ENCODE results near the gene PARP4.
"Not testable (repeated sequence)": the region's sequence is repeated elsewhere in the genome, so short reads cannot be mapped to it uniquely, and the experiment has no call there.

PARP4 gene

DNA sequence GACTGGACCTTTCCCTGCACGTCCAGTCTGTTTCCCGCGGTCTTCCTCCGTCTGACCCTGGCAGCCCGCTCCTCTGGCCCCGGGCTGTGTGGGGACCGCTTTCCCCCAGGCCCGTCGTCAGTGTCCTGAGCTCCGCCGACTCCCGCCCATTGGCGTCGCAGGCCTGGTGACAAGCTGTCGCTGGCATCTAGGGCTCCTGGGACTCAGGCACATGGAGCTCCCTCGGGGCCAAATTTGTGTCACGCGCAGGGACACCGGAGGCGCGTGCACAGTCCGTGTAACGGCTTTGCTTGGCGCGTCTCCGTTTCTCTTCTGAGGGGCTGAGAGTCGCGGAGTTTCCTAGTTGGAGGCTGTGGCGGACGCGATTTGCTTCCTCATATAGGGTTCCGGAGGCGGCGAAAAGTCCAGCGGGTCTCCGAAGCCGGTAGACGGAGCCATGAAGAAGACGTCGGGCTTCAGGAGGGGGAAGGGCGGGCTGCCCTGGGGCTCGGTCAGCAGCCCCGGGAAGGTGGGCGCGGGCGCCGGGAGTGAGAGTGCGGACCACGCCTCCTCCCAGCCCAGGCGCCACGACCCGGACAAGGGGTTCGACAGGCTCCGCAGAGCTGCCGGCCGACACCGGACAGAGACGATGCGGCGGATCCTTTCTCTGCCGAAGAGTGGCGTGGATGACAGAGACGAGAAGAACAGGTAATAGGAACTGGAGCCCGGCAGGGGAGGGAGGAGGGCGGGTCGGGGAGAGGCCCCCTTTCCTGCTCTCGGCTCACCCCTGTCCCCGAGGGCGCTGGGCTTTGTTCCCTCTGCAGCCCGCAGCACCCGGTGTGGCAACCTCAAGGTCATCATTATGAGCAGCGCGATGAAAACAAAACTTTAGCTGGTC is 29.1 kb upstream of the PARP4 start:
- H3K36me3 ChIP-seq (ENCODE audit: control insufficient read depth in 2 of 2, insufficient read depth in 1 of 2, low read length in 2 of 2); POLR2A ChIA-PET; H3K4me1 ChIP-seq (ENCODE audit: control insufficient read depth, insufficient read depth, low read length); H3K9me3 ChIP-seq (ENCODE audit: control insufficient read depth, insufficient read depth, low read depth, low read length); H3K27ac ChIP-seq (ENCODE audit: extremely low read depth, low read depth, low read length): not testable (repeated sequence)
- CTCF ChIA-PET, result interaction anchor here (0.6 to 1.1 kb wide), 2 partner anchors 205 to 353 kb away, joined by 3 read pairs; no protein-coding TSS in a partner anchor
- TF ChIP-seq, protein P1, sequence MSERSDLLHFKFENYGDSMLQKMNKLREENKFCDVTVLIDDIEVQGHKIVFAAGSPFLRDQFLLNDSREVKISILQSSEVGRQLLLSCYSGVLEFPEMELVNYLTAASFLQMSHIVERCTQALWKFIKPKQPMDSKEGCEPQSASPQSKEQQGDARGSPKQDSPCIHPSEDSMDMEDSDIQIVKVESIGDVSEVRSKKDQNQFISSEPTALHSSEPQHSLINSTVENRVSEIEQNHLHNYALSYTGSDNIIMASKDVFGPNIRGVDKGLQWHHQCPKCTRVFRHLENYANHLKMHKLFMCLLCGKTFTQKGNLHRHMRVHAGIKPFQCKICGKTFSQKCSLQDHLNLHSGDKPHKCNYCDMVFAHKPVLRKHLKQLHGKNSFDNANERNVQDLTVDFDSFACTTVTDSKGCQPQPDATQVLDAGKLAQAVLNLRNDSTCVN (tag by site-specific recombination; optimal IDR thresholded peaks at IDR 0.05), result peak; percentile 41
- H3K4me3 ChIP-seq (ENCODE audit: low read depth, low read length), result peak overlapping the region; percentile 25

DNA sequence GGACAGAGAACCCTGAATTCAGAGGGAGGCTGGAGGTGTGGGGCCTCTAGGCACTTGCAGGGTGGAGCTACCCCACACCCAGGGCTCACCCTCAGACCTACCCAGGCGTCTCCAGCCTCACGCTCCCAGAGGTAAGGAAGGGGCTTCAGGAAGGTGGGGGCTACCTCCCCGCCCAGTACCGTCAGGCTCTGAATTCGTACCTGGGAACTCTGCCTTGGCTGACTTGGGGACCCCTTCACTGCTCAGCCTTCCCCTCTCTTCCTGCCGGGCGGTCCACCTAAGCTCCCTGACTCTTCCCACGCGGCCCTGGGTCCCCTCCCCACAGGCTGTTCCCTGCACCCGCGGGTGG is 28.5 kb upstream of the PARP4 start:
- Histone ChIP-seq H3K4me3 (ENCODE audit: low read depth, low read length) (no peak overlapping the region), H3K36me3 (ENCODE audit: control insufficient read depth in 2 of 2, insufficient read depth in 1 of 2, low read length in 2 of 2) (no peaks in the 10 kb centered on the region), H3K9me3 (ENCODE audit: control insufficient read depth, insufficient read depth, low read depth, low read length) (no peaks in the 10 kb centered on the region), H3K27ac (ENCODE audit: extremely low read depth, low read depth, low read length) (no peak overlapping the region), H3K4me1 (ENCODE audit: control insufficient read depth, insufficient read depth, low read length) (no peaks in the 10 kb centered on the region)
- ChIA-PET POLR2A (no interaction called here), CTCF (interaction anchor here (1.1 kb wide), 1 partner anchor 353 kb away, joined by 3 read pairs; no protein-coding TSS in a partner anchor)
- no peak for TF ChIP-seq ZNF48 (tag by site-specific recombination; IDR thresholded peaks at IDR 0.05)
- TF ChIP-seq ZNF747 (tag by site-specific recombination; IDR thresholded peaks at IDR 0.05), result no peak
- TF ChIP-seq, protein P2, sequence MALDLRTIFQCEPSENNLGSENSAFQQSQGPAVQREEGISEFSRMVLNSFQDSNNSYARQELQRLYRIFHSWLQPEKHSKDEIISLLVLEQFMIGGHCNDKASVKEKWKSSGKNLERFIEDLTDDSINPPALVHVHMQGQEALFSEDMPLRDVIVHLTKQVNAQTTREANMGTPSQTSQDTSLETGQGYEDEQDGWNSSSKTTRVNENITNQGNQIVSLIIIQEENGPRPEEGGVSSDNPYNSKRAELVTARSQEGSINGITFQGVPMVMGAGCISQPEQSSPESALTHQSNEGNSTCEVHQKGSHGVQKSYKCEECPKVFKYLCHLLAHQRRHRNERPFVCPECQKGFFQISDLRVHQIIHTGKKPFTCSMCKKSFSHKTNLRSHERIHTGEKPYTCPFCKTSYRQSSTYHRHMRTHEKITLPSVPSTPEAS (tag by site-specific recombination; IDR thresholded peaks at IDR 0.05), result no peak
- no peak for TF ChIP-seq REPIN1 (tag by site-specific recombination; IDR thresholded peaks at IDR 0.05; ENCODE audit: low read depth)
- TF ChIP-seq ZNF184 (tag by site-specific recombination; IDR thresholded peaks at IDR 0.05), result no peak
- TF ChIP-seq ZFHX2 (tag by site-specific recombination; conservative IDR thresholded peaks at IDR 0.05), result no peak
- TF ChIP-seq BCL11B (tag by site-specific recombination; IDR thresholded peaks at IDR 0.05; ENCODE audit: low read depth), result no peak
- no peak for TF ChIP-seq ZNF521 (tag by site-specific recombination; IDR thresholded peaks at IDR 0.05)
- no peak for TF ChIP-seq ZNF596 (tag by site-specific recombination; IDR thresholded peaks at IDR 0.05)
- TF ChIP-seq, protein P3, sequence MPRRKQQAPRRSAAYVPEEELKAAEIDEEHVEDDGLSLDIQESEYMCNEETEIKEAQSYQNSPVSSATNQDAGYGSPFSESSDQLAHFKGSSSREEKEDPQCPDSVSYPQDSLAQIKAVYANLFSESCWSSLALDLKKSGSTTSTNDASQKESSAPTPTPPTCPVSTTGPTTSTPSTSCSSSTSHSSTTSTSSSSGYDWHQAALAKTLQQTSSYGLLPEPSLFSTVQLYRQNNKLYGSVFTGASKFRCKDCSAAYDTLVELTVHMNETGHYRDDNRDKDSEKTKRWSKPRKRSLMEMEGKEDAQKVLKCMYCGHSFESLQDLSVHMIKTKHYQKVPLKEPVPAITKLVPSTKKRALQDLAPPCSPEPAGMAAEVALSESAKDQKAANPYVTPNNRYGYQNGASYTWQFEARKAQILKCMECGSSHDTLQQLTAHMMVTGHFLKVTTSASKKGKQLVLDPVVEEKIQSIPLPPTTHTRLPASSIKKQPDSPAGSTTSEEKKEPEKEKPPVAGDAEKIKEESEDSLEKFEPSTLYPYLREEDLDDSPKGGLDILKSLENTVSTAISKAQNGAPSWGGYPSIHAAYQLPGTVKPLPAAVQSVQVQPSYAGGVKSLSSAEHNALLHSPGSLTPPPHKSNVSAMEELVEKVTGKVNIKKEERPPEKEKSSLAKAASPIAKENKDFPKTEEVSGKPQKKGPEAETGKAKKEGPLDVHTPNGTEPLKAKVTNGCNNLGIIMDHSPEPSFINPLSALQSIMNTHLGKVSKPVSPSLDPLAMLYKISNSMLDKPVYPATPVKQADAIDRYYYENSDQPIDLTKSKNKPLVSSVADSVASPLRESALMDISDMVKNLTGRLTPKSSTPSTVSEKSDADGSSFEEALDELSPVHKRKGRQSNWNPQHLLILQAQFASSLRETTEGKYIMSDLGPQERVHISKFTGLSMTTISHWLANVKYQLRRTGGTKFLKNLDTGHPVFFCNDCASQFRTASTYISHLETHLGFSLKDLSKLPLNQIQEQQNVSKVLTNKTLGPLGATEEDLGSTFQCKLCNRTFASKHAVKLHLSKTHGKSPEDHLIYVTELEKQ (tag by site-specific recombination; IDR thresholded peaks at IDR 0.05; ENCODE audit: borderline replicate concordance), result no peak
- TF ChIP-seq, protein P4, sequence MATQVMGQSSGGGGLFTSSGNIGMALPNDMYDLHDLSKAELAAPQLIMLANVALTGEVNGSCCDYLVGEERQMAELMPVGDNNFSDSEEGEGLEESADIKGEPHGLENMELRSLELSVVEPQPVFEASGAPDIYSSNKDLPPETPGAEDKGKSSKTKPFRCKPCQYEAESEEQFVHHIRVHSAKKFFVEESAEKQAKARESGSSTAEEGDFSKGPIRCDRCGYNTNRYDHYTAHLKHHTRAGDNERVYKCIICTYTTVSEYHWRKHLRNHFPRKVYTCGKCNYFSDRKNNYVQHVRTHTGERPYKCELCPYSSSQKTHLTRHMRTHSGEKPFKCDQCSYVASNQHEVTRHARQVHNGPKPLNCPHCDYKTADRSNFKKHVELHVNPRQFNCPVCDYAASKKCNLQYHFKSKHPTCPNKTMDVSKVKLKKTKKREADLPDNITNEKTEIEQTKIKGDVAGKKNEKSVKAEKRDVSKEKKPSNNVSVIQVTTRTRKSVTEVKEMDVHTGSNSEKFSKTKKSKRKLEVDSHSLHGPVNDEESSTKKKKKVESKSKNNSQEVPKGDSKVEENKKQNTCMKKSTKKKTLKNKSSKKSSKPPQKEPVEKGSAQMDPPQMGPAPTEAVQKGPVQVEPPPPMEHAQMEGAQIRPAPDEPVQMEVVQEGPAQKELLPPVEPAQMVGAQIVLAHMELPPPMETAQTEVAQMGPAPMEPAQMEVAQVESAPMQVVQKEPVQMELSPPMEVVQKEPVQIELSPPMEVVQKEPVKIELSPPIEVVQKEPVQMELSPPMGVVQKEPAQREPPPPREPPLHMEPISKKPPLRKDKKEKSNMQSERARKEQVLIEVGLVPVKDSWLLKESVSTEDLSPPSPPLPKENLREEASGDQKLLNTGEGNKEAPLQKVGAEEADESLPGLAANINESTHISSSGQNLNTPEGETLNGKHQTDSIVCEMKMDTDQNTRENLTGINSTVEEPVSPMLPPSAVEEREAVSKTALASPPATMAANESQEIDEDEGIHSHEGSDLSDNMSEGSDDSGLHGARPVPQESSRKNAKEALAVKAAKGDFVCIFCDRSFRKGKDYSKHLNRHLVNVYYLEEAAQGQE (tag by site-specific recombination; IDR thresholded peaks at IDR 0.05), result no peak
- no peak for TF ChIP-seq ZFP3 (tag by site-specific recombination; IDR thresholded peaks at IDR 0.05; ENCODE audit: low read depth)
- TF ChIP-seq ZNF394 (tag by site-specific recombination; IDR thresholded peaks at IDR 0.05; ENCODE audit: borderline replicate concordance), result no peak
- TF ChIP-seq GLI2 (tag by site-specific recombination; IDR thresholded peaks at IDR 0.05; ENCODE audit: borderline replicate concordance, low read depth), result no peak
- no peak for TF ChIP-seq ZNF473 (tag by site-specific recombination; IDR thresholded peaks at IDR 0.05)
- no peak for TF ChIP-seq ZNF302 (tag by site-specific recombination; IDR thresholded peaks at IDR 0.05; ENCODE audit: low read depth)
- TF ChIP-seq ZNF350 (tag by site-specific recombination; IDR thresholded peaks at IDR 0.05), result no peak
- TF ChIP-seq ZBTB17 (tag by site-specific recombination; IDR thresholded peaks at IDR 0.05), result no peak
- TF ChIP-seq, protein P5, sequence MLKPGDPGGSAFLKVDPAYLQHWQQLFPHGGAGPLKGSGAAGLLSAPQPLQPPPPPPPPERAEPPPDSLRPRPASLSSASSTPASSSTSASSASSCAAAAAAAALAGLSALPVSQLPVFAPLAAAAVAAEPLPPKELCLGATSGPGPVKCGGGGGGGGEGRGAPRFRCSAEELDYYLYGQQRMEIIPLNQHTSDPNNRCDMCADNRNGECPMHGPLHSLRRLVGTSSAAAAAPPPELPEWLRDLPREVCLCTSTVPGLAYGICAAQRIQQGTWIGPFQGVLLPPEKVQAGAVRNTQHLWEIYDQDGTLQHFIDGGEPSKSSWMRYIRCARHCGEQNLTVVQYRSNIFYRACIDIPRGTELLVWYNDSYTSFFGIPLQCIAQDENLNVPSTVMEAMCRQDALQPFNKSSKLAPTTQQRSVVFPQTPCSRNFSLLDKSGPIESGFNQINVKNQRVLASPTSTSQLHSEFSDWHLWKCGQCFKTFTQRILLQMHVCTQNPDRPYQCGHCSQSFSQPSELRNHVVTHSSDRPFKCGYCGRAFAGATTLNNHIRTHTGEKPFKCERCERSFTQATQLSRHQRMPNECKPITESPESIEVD (tag by site-specific recombination; IDR thresholded peaks at IDR 0.05), result no peak
